Neural crest cell (in vitro differentiated cells): ENCODE data around the gene DYRK3. TPM values are rescaled to one million over a fixed set of nuclear protein-coding genes. Genes with fewer than 3 reads are reported as not detected.

Experiments
- DNase-seq: peaks from one replicate; pipeline ENCODE4 v3.0.0; 2021; ENCODE audit warnings: low read depth, mixed read lengths, low spot score
- H3K27ac Mint-ChIP-seq: one replicate; pipeline ENCODE4 v1.8.0; 2021; ENCODE audit warnings: mild to moderate bottlenecking, mixed read lengths; ENCODE audit not compliant: unreplicated experiment
- H3K27me3 Mint-ChIP-seq: 2 replicates; pipeline ENCODE4 v1.8.0; 2021; ENCODE audit warnings: low read depth, mild to moderate bottlenecking, mixed read lengths
- H3K36me3 Mint-ChIP-seq: 2 replicates; pipeline ENCODE4 v1.8.0; 2021; ENCODE audit warnings: low read depth, mild to moderate bottlenecking, mixed read lengths
- H3K4me1 Mint-ChIP-seq: 2 replicates; pipeline ENCODE4 v1.8.0; 2021; ENCODE audit warnings: mixed read lengths
- H3K4me3 Mint-ChIP-seq: one replicate; pipeline ENCODE4 v1.8.0; 2021; ENCODE audit warnings: mild to moderate bottlenecking, mixed read lengths
- H3K9me3 Mint-ChIP-seq: 2 replicates; pipeline ENCODE4 v1.8.0; 2021; ENCODE audit warnings: mixed read lengths
- total RNA-seq: library from RNA; stranded (reverse); gene quantifications from 2 replicates; pipeline ENCODE4 v1.2.1, GENCODE V29; 2021
- TF ChIP-seq, protein P1 (sequence below): fragments of 200-600 bp; sonication (generic); conservative IDR thresholded peaks from 2 replicates; pipeline ENCODE4 v1.5.0; 2021; ENCODE audit warnings: antibody characterized with exemption, mild to moderate bottlenecking

The DYRK3 gene
- total RNA-seq, 1 donor from 2014 or later, result 12.5 TPM

GRCh38 chr1:206672844-206673758 is 37.8 kb downstream of the DYRK3 start:
- no peaks in the 10 kb centered on the region for H3K4me1 Mint-ChIP-seq
- H3K4me3 Mint-ChIP-seq, result no peak overlapping the region
- TF ChIP-seq, protein P1, sequence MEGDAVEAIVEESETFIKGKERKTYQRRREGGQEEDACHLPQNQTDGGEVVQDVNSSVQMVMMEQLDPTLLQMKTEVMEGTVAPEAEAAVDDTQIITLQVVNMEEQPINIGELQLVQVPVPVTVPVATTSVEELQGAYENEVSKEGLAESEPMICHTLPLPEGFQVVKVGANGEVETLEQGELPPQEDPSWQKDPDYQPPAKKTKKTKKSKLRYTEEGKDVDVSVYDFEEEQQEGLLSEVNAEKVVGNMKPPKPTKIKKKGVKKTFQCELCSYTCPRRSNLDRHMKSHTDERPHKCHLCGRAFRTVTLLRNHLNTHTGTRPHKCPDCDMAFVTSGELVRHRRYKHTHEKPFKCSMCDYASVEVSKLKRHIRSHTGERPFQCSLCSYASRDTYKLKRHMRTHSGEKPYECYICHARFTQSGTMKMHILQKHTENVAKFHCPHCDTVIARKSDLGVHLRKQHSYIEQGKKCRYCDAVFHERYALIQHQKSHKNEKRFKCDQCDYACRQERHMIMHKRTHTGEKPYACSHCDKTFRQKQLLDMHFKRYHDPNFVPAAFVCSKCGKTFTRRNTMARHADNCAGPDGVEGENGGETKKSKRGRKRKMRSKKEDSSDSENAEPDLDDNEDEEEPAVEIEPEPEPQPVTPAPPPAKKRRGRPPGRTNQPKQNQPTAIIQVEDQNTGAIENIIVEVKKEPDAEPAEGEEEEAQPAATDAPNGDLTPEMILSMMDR, result no peak
- H3K27me3 Mint-ChIP-seq, result peaks cover 6% of the 10 kb centered on the region
- H3K9me3 Mint-ChIP-seq, result no peaks in the 10 kb centered on the region
- no peak for DNase-seq
- no peak overlapping the region for H3K27ac Mint-ChIP-seq
- no peaks in the 10 kb centered on the region for H3K36me3 Mint-ChIP-seq

DNA sequence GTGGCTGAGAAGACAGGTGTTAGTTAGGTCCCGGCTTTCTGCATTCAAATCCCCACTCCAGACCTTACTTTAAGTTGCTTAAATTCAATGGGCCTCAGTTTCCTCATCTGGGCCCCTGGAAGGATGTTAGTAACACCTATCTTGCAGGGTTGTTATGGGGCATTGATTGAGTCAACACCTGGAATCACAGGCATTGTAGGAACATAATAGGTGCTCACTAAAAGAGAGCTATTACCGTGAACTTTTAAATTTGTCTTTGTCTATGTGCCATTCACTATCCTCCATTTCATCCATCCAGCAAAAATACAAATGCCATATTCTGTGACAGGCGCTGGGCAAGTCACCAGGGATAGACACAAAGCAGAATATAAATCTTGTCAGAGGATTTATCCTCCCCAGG is 38.9 kb downstream of the DYRK3 start:
- DNase-seq, result no peak
- no peak overlapping the region for H3K4me3 Mint-ChIP-seq
- no peaks in the 10 kb centered on the region for H3K4me1 Mint-ChIP-seq
- H3K9me3 Mint-ChIP-seq, result no peaks in the 10 kb centered on the region
- TF ChIP-seq, protein P1, result no peak
- H3K27me3 Mint-ChIP-seq, result peaks cover 5% of the 10 kb centered on the region
- H3K27ac Mint-ChIP-seq, result no peak overlapping the region
- H3K36me3 Mint-ChIP-seq, result no peaks in the 10 kb centered on the region

DNA sequence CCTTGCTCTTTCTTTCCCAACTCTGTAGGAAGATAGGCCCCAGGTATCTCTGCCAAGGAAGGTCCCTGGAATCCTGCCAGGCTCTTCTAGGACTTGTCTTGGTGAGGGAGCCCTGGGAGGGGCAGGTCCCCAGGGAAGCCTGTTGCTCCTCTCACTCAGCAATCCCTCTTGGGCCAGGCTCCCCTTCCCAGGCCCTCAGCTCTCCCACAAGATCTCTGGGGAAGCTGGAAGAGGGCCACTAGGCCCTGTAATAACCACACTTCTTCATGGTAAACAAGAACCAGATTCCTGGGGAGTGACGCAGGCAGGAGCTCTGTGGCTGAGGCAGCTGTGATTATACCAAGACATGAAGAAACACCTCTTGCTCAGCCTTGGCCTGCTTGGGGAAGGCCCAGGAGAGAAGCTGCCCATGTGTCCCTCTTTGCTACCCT is 39.4 kb downstream of the DYRK3 start:
- Mint-ChIP-seq H3K36me3 (no peaks in the 10 kb centered on the region), H3K4me1 (peaks cover 2% of the 10 kb centered on the region), H3K9me3 (no peaks in the 10 kb centered on the region), H3K27ac (peak overlapping the region; percentile 44), H3K4me3 (no peak overlapping the region), H3K27me3 (peaks cover 5% of the 10 kb centered on the region)
- TF ChIP-seq, protein P1, result no peak
- DNase-seq, result no peak

DNA sequence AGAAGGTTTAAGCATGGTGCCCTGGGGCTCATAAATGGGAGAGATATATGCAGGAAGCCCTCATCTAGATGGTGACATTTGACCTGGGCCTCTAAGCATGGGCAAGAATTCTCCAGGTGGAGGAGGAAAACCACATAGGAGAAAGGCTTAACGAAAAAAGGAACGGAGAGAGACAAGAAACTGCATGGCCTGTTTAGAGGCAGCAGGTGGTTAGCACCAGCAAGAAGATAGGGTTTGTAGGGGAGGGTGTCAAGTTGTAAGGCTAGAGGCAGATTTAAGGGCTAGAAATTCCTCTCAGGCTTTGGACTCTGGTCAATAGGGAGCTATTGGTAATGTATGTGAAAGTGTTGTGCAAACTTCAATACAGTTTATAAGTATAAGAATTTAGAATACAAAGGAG is 41.2 kb downstream of the DYRK3 start:
- Mint-ChIP-seq H3K27me3 (peaks cover 6% of the 10 kb centered on the region), H3K4me1 (peaks cover 9% of the 10 kb centered on the region), H3K27ac (no peak overlapping the region), H3K4me3 (no peak overlapping the region), H3K36me3 (no peaks in the 10 kb centered on the region), H3K9me3 (no peaks in the 10 kb centered on the region)
- DNase-seq, result no peak
- TF ChIP-seq, protein P1, result no peak

GRCh38 chr1:206678490-206678889 is 43.2 kb downstream of the DYRK3 start:
- H3K27me3 Mint-ChIP-seq, result peaks cover 24% of the 10 kb centered on the region
- TF ChIP-seq, protein P1, result no peak
- no peak for DNase-seq
- no peak overlapping the region for H3K27ac Mint-ChIP-seq
- no peak overlapping the region for H3K4me3 Mint-ChIP-seq
- peaks cover 9% of the 10 kb centered on the region for H3K4me1 Mint-ChIP-seq
- no peaks in the 10 kb centered on the region for H3K36me3 Mint-ChIP-seq
- no peaks in the 10 kb centered on the region for H3K9me3 Mint-ChIP-seq
